Measurements from ENCODE around the gene PMEL.
"Not testable (repeated sequence)": the region's sequence is repeated elsewhere in the genome, so short reads cannot be mapped to it uniquely, and the experiment has no call there.

Gene PMEL

DNA sequence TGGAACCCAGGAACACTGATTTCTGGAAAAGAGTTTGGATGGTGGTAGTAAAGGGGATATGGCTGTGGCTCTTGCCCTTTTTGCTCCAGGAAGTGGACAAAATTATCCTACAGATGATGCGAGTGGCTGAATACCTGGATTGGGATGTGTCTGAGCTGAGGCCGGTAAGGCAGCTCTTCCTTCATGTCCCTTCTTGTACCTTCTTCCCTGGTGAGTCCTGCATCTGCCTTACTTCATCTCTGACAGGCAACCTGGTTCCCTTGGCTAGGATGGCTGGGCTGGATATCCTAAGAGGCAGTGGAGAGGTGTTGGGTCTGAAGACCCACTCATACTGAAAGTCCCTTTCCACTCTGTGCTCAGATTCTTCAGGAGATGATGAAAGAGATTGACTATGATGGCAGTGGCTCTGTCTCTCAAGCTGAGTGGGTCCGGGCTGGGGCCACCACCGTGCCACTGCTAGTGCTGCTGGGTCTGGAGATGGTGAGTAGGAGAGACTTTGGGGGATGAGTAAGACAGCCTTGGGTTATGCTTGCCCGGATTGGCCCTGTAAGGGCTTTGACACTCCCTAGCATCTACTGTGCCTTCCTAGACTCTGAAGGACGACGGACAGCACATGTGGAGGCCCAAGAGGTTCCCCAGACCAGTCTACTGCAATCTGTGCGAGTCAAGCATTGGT is 26.9 kb downstream of the PMEL start:
- DNase-seq = no peak

DNA sequence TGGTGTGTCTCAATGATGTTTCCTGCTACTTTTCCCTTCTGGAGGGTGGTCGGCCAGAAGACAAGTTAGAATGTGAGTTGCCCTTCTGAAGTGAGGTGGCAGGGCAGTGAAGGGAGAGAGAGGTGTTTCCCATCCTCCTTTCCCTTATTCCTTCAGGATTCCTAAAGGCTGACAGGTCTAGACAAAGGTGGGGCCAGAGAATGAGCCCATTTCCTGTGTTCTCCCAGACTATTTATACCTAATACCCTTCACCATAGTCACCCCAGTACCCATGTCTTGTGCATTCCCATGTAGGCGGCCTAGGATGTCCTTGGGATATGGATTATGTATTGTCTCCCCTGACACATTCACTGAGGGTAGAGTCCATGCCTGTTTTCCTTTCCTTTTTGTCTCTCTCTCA is 27.9 kb downstream of the PMEL start:
- DNase-seq = no peak

DNA sequence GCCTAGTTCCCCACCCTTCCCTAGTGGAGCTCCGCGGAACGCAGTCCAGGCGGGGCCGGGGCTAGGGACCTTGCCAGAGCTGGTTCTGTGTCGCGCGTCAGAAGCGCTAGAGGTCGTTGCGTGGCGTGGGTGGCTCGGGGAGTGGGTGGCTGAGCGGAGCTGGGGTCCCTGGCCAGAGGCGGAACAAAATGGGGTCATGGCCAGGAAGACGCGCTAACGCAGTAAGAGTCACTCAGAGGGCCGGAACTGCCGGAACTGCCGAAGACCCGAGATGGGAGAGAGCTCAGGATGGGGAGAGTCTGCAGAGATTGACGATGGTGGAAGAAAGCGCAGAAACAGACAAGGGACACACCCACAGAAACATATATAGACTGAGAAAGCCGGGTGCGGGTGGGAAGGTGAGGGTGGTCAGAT is 30.1 kb downstream of the PMEL start:
- DNase-seq = no peak

DNA sequence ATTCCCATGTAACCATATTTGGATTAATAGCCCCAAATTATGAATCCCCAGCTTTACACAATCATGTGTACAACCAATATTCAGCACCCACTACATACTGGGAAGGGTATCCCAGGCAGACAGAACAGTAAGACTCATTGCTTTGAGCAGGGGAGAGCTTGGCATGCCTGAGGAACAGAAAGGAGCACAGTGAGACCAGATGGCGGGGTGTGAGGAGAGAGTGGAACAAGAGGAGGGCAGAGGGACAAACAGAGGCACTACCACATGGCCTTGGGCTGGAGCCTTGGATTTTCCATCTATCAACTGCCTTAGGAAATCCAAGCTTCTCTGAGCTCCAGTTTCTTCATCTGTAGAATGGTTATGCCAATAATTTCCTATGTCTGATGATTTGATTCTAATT is 31.1 kb downstream of the PMEL start:
- DNase-seq = no peak

DNA sequence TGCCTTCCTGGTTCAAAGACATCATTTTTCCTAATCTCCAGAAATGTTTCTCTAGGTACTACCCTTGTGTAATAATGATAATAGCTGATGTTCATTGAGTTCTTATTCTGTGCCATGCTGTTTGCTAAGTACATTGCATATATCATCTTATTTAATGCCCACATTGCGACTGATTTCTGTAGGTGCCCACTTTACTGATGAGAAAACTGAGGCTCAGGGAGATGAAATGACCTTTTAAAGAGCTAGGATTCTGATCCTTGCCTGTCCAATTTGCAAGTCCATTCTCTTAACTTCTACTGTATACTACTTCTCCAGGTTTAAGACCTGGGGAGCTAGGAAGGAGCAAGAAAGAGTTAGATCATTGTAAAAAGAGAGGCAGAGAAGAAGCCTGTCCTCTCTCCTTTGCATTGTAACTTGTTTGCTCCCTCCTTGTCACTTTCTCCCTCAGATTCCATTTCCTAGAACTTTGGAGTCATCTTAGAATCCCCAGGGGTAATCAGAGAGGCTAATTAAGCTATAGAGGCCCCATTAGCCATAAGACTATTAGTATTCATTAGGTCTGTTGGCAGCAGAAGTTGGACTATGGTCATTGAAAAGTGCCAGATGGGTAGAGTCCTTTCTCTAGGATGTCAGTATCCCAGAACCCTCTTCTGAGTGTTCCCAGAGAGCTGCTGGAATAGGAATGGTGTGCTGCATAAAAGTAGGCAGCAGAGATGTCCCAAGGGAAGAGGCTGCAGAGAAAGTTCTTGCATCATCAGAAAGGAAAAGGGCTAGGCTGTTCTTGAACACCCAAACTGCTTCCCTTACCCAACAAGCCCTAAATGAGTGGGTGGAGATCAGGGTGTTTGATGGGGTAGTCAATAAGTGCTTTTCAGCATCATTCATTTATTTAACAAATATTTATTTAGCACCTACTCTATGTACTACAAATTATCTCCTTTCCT is 31.8 kb downstream of the PMEL start:
- no peak for DNase-seq

DNA sequence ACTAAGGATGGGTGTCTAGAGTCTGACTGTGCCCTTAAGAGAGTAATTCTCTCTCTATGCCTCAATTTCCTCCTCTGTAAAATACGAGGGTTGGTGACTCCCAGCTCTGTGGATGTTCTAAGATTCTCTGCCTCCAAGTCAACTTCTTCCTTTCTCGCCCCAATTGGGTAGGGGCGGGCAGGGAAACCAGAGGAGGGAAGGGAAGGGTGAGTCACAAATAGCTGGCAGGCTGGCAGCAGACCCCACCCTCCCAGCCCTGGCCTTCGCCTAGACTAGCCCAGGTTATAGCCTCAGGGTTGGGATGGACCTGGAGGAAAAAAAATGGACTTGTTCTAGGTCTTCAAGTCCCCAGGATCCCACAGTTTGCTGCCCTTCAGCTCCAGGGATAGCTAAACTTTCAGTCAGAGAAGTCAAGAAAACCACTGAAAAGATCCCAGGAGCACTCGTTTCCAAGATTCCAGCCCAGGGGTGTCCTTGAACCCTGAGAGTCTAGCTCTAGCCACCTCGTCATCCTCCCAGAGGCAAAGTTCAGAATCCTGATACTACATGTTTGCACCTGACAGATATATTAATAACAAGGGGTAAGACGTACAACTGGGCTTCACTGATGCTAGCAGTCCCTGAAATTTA is 32.6 kb downstream of the PMEL start:
- DNase-seq = peak; percentile 49

DNA sequence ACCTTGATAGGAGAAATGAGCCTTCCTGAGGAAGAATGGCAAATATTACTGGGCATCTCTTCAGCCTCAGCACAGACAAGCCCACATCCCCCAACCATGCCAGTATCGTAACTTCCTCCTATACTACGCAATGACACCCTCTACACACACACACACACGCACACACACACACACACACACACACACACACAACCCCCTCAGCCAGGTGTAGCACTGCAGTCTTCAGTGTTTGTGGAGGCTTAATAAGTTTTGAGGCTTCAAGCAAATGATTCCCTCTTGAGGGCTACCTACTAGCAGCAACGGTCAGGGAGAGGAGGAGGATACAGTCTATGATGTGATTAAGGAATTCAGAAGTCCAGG is 33.3 kb downstream of the PMEL start:
- DNase-seq = peak; percentile 29

DNA sequence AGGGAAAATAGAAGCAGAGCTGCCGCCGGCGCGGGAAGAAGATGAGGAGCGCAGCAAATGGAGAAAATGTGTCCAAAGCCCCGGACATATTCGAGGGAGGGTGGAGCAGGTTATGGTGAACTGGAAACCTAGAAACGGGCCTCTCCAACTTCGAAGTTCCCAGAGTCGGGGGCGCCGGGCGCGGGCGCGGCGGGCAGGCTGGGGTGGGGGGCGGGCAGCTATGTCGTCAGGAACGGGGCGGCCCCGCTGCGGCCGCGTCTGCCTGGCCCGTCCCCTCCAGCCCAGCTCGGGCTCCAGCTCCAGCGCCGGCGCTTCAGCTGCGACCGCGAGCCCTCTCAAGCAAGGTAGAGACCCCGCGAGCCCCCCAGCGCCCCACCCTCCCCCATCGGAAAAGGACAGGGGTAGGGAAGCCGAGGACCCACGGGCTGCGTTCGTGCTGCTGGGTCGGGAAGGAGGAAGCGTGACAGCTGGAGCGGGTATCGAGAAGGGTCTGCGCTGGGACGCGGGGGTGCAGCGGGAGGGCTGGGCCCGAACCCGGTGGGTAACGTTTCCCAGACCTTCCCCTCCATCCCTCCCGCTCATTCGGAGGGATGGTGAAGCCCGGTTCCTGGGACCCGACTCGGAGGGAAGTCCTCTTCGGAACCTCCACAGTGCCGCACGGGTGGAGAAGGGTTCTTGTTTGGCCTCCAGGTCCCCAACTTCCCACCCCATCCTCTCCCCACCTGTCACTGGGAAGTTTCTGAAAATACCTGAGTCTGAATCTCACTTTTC is 33.9 kb downstream of the PMEL start:
- DNase-seq = peak; percentile 17

DNA sequence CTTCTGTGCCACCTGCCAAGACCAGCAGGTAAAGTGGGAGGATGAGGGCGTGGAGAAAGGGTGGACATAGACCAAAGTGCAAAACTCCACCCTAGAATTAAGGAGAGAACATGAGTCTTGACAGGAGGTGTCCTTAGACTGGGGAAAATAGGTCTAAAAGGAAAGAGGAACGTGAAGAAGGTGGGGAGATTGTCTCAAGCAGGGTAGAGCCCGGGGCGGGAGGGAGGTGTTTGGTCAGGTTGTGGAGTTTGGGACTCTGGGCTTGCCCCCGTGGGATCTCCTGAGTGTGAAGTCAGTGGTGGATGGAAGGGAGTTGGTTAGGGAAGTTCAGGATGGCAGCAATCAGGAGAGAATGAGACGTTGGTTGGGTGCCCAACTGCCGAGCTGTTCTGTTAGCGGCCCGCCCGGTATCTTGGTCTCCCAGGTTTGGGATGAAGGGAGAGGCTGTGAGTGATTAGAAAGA is 34.5 kb downstream of the PMEL start:
- no peak for DNase-seq

DNA sequence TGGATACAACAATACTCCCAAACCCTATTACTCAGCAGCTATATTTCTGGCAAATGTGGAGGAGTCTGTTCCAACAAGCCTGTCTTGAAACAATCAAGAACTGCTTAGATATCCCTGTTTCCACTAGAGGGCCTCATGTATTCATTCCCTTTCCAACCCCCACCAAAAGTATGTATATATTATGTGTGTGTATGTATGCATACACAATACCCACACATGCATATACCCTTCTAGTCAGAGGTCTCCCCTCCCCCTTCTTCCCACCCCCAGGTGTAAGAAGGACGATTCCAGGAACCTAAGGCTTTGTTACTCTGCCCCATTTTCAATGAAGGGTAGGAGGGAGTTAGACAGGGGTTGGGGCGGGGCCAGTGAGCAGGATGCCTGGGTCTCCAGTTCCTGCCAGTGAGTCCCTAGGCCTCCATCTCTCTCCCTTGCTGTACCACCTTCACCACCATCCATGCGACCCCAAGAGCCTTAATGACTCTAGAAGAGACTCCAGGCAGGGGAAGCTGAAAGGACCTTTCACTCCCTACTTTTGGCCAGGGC is 35.0 kb downstream of the PMEL start, which contains the start of gene DGKA:
DGKA (plus strand) TSS at position 392 of the 546 bp plus-strand sequence. CDS start 5,342 bp downstream, outside the sequence.
- peak; percentile 59 for DNase-seq

DNA sequence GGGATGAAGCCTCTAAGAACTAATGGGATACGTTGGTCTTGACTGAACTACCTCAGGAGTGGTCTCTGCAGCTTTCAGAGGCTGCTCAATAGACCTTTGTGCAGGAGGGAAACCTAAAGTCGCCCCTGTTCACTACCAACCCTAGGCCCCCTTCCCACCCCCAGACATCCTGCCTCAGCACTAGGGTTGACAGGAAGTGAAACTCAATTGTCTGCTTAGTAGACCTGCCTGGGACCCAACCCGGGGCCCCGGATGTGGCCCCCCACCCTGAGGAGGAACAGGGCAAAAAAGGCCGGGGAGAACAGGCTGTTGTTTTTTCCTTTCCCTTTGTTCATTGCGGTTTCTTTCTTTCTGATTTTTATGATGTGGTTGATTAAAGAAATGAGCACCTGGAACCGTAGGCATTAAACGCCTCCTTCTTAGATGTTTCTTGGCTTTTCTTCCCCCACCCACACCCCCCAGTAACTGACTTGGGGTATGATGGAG is 36.5 kb downstream of the PMEL start:
- no peak for DNase-seq

DNA sequence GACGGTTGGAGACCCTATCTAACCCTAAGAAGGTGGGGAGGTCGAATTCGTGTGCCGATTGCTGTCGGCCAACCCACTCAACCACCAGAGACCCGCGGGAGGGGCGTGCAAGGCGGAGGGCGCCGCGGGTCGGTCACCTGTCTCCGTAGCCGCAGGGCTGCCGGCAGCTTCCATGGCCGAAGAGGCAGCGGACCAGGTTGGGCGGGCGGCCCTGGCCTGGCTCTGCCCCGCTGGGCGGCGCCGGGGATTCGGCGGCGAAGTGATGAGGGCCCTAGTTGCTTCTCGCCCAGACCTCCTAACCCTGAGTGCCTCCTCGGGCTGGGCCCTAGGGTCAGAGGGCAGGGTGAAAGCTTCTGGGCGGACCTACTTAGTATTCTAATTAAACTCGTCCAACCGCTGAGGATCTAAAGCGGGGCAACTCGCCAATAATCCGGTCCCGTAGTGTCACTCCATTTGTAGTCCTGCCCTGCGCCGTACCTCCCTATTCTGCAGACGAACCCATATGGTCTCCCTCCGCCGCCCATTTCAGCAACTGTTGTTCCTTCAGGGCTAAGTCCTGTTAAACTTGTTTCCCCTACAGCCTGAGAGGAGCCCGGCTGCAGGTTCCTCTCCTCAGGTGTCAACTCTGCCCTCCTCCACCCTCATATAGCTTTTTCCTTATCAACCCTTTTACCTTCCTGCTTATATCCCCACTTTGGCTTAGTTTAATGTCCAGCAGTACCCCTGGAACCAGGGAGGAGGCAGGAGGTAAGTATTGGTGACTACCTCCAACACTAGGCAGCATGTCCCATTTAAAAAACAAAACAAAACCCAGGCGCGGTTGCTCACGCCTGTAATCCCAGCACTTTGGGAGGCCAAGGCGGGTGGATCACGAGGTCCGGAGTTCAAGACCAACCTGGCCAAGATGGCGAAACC is 38.0 kb downstream of the PMEL start, which contains the start of gene PYM1:
PYM1 (minus strand) TSS at position 307 of the 915 bp plus-strand sequence; CDS start at position 174, 133 bp downstream.
- peak; percentile 73 for DNase-seq

DNA sequence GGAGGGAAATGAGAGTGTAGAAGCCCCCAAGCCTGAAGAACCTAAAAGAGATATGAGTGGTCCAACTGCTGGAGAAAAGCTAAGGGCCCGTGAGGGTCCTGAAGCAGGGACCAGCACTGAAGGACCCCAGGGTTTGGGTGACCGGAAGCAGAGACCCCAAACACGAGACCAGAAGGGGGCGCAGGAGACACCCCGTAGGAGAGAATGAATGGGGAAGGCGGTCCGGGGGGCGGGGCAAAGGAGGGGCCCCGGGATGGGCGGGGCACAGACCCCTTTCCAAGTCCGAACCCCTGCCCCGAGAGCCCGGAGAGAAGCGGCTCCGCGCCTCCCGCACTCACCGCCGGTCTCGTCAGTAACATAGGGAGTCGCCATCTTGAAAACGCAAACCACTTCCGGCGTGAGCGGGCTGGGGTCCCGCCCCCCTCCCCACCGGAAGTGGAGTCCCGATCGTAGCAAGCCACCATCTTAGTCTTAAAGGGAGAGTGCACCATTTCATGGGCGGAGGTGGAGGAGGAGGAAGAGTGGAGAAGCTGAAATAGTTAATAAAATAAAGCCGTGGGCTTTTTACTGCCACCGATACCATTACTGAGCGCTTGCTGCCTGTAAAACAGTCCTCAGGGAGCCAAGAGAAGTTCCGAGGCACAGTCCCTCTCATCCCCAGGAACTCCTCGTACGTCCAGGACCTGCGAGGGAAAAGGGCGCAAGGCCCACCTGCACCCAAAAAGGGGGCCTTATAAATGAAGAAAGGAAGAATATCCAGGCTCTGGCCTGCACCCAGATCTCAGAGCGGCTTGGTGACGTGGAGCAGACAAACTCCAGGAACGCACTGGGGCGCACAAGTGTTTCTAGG is 38.9 kb downstream of the PMEL start:
- peak; percentile 92 for DNase-seq

DNA sequence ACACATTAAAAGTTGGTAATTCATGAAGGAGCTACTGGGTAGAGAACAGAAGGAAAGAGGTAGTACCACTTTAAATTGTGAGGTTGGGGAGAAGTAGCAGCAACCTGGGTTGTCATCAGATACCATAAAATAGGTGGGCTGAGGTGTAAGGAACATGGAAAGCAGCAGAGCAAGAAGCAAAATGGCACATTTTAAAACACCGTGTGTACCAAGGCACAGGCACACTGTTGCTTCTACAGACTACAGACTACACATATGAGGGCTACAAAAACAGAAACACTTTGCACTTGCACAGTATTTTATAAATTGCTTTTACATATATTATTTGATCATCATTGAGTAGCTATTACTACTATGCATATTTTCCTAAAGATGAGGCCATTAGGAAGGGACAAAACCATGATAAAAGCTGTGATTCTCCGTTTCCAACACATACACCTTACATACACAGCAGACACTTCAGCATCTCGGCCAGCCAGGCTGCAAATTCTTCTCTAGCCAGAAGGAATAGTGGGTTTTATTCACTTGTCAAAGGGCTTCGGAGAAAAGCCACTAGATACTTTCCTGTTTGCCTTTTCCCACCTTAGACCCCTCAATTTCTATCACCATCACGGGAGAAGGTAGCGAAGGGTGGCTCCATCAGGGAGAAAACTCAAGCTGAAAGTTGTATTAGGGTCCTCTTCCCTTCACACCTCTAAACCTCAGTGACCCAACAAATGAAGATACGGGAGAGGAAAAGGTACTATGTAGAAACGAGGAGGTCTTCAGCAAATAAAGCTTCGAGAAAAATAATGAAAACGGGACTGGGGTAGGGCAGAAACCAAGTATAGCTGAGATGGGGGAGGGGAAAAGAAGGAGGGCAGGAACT is 39.7 kb downstream of the PMEL start:
- DNase-seq = no peak

DNA sequence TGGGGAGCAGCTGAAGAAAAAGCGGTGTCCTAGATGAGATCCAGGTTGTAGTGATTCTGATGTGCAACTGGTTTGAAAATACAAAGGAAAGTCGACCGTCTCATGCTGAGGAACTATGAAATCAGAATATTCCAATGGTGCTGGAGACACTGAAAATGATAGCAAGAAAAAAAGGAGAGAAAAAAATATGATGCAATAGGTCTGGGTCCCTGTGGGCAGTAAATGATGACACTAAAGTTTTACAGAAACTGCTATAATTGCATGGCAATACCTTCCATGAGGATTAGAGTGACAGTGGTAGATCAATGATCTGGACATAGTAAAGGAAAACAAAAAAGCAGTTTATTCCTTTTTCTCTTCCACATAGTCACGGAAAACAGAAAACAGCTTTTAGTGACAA is 40.5 kb downstream of the PMEL start:
- DNase-seq = no peak

DNA sequence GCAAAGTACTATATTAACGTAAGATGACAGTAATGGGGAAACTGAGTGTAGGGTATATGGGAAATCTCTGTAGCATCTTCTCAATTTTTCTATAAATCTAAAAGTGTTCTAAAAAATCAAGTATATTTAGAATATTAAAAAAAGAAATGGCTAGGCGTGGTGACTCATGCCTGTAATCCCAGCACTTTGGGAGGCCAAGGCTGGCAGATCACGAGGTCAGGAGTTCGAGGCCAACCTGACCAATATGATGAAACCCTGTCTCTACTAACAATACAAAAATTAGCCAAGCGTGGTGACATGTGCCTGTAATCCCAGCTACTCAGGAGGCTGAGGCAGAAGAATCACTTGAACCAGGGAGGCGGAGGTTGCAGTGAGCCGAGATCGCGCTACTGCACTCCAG is 42.2 kb downstream of the PMEL start:
- DNase-seq = not testable (repeated sequence)

DNA sequence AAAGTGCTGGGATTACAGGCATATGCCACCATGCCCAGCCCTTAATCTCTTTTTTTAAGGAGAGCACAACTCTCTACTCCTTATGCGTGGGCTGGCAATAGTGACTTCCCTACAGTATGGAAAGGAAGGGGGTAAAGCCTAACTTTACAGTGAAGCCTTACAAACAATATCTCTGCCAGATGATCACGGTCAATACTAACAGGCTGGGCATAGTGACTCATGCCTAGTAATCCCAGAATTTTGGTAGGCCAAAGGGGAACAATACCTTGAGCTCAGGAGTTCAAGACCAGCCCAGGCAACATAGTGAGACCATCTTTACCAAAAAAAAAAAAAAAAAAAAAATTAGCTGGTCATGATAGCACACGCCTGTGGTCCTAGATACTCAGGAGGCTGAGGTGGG is 43.7 kb downstream of the PMEL start:
- DNase-seq = no peak

DNA sequence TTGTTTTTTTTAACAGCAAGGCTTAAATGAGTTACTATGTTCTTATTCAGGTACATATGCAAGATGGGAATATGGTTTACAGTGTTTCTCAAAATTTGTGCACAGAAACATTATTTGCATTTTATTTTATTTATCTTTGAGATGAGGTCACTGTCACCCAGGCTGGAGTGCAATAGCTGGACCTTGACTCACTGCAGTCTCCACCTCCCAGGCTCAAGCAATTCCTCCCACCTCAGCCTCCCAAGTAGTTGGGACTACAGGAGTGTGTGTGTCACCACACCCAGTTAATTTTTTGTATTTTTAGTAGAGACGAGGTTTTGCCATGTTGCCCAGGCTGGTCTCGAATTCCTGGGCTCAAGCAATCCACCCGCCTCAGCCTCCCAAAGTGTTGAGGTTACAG is 46.8 kb downstream of the PMEL start:
- DNase-seq = not testable (repeated sequence)

DNA sequence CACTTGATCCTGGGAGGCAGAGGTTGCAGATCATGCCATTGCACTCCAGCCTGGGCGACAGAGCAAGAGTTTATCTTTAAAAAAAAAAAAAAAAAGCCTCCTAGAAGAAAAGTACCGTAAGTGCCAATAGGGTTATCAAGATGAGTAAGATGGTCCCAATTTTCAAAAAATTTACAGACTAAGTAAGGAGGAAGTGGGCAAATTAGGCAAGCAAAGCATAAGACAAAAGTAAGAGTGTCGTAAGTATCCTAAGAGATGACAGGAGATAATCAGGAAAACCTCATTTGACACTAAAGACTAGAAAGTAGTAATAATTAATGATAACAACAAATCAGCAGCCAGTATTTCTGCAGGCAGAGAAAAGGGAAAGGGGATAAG is 50.4 kb downstream of the PMEL start:
- no peak for DNase-seq
